ENCODE data around the gene R3HDM1.

GRCh38 chr2:135528006-135528405, 3.3 kb upstream of the R3HDM1 start:
- no peak for TF ChIP-seq ZNF274 (IDR thresholded peaks at IDR 0.05; ENCODE audit: low read depth, low read length)
- TF ChIP-seq SUZ12 (IDR thresholded peaks at IDR 0.05; ENCODE audit: extremely low read depth, insufficient read depth, insufficient read length) = no peak

Data from NT2/D1 (cell line).